Stimulated activated naive CD8-positive, alpha-beta T cell treated with anti-CD3 and anti-CD28 coated beads, Interleukin-15, Interleukin-2, amounts not matched to agents 100 ng/mL and 50 ng/mL, for 24 hours (primary cell): ENCODE data around the gene MRPL54.
"Not testable (repeated sequence)": the region's sequence is repeated elsewhere in the genome, so short reads cannot be mapped to it uniquely, and the experiment has no call there.

Experiments used
- H3K27ac Mint-ChIP-seq: one replicate; pipeline ENCODE4 v1.8.0; 2021; ENCODE audit warnings: mild to moderate bottlenecking, mixed read lengths
- H3K27me3 Mint-ChIP-seq: one replicate; pipeline ENCODE4 v1.8.0; 2021; ENCODE audit warnings: mixed read lengths
- H3K36me3 Mint-ChIP-seq: one replicate; pipeline ENCODE4 v1.8.0; 2021; ENCODE audit warnings: low read depth, mixed read lengths
- H3K4me1 Mint-ChIP-seq: one replicate; pipeline ENCODE4 v1.8.0; 2021; ENCODE audit warnings: low read depth, mixed read lengths
- H3K4me3 Mint-ChIP-seq: one replicate; pipeline ENCODE4 v1.8.0; 2021; ENCODE audit warnings: mild to moderate bottlenecking, mixed read lengths
- H3K9me3 Mint-ChIP-seq: one replicate; pipeline ENCODE4 v1.8.0; 2021; ENCODE audit warnings: mixed read lengths

MRPL54 gene

DNA sequence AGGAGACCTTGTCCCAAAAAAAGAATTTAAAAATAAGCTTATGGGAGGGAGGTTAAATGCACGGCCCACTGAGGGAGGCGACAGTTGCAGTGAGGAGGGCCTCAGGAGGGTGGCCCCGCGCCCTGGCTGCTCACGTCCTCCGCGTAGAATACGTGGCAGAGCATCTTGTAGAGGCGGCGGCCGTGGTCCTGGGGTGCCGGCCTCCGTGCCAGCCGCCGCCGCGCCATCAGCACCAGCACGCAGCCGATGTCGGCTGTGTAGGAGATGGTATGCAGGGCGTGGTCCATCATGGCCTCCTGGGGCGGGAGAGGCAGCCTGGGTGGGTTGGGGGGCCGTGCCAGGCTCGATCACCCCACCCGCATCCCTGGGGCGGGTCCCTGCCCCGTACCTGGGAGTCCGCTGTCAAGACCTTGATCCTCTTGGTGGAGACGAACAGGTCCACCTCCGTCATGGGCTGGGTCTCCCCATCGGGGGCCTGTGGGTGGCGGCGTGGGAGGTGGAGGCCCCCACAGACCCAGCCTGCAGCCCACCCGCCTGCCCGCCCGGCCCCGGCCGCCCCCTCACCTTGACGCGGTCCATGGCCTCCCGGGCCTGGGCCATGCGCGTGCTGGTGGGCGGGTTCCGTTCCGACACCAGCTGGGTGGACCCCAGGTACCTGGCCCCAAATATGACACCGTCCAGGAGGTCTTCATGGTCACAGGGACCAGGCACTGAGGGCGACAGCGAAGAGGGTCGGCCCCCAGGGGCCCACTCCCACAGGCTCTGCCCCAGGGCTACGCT is 8.7 kb upstream of the MRPL54 start:
- Mint-ChIP-seq H3K27ac (no peak overlapping the region), H3K27me3 (no peaks in the 10 kb centered on the region), H3K4me1 (peaks cover 8% of the 10 kb centered on the region), H3K9me3 (no peaks in the 10 kb centered on the region), H3K4me3 (no peak overlapping the region), H3K36me3 (peaks cover 16% of the 10 kb centered on the region)

DNA sequence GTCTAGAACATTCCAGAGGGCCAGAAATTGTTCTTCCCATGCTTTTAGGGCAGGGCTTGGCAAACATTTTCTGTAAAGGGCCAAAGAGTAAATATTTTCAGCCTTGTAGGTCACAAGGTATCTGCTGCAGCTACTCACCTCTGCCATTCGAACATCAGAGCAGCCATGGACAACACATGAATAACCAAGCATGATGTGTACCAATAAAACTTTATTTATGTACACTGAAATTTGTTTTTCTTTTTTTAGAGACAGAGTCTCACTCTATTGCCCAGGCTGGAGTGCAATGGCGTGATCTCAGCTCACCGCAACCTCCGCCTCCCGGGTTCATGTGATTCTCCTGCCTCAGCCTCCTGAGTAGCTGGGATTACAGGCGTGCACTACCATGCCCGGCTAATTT is 4.8 kb upstream of the MRPL54 start:
- peaks cover 10% of the 10 kb centered on the region for H3K36me3 Mint-ChIP-seq
- H3K27me3 Mint-ChIP-seq, H3K9me3 Mint-ChIP-seq, H3K27ac Mint-ChIP-seq, H3K4me3 Mint-ChIP-seq: not testable (repeated sequence)
- peaks cover 42% of the 10 kb centered on the region for H3K4me1 Mint-ChIP-seq

DNA sequence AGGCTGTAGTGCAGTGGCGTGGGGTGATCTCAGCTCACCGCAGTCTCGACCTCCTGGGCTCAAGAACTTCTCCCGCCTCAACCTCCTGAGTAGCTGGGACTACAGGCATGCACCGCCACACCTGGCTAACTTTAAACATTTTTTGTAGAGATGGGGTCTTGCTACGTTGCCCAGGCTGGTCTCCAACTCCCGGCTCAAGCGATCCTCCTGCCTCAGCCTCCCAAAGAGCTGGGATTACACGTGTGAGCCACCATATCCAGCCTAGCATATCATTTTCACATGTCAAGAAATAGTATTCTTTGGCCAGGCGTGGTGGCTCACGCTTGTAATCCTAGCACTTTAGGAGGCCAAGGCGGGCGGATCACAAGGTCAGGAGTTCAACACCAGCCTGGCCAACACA is 4.2 kb upstream of the MRPL54 start:
- Mint-ChIP-seq H3K4me1 (peaks cover 48% of the 10 kb centered on the region), H3K36me3 (peaks cover 16% of the 10 kb centered on the region)
- H3K27ac Mint-ChIP-seq, H3K27me3 Mint-ChIP-seq, H3K9me3 Mint-ChIP-seq, H3K4me3 Mint-ChIP-seq: not testable (repeated sequence)

DNA sequence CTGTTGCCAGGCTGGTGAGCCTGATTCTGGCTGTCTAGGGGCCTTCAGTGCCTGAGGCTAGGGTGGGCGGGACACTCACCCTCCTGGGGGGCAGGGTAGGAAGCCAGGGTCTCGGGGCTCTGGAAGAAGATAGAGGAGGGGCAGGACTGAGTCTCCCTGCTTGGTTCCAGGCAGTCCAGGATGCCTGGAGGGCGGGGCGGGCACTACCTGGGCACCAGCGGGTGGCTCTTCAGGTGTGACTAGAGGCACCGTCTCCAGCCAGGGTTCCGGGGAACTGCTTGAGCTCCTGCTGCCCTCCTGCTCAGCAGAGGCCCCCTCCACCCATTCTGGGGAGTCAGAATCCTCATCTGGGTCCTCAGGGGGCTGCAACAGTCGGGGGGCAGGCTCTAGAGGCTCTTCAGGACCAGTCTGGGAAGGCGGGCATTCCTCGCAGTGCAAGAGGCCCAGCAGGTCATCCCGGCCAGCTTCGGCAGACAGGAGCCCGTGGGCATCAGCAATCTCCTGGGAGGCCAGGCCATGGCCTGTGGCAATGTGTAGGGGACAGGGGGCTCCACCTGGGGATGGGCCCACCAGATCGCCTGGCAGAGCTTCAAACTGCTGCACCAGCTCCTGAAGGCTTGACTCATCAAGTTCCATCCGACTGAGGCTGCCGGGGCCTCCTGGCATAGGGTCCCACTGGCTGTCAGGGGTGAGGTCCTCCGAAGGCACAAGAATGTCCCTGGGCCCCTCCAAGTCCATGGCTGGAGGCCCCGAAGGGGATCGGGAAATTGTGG is 2.8 kb upstream of the MRPL54 start:
- H3K9me3 Mint-ChIP-seq = no peaks in the 10 kb centered on the region
- peaks cover 49% of the 10 kb centered on the region for H3K4me1 Mint-ChIP-seq
- H3K27me3 Mint-ChIP-seq = peaks cover 3% of the 10 kb centered on the region
- peak overlapping the region; percentile 96 for H3K4me3 Mint-ChIP-seq
- no peak overlapping the region for H3K27ac Mint-ChIP-seq
- peaks cover 17% of the 10 kb centered on the region for H3K36me3 Mint-ChIP-seq

DNA sequence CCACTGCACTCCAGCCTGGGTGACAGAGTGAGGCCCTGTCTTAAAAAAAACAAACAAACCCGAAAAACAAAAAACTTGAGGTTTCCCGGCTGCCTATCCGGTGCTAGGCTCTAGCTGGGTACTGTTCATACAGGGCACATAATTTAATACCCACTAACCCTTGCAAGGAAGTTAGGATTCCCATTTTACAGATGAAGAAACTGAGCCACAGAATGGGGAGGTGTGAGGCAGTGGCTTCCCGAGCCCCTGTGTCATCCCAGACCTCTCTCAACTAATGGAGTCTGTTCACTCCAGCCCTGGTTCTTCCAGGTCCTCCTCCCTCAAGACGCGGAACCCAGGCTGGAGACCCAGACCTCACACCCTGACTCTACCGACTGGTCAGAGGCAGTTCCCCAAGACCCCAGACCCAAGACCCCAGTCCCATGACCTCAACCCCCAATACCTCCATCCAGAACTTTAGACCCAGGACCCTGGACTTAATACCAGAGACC is 1.6 kb upstream of the MRPL54 start:
- Mint-ChIP-seq H3K36me3 (peaks cover 17% of the 10 kb centered on the region), H3K4me1 (peaks cover 43% of the 10 kb centered on the region), H3K9me3 (no peaks in the 10 kb centered on the region), H3K4me3 (peak overlapping the region; percentile 96), H3K27ac (peak overlapping the region; percentile 96), H3K27me3 (peaks cover 3% of the 10 kb centered on the region)

DNA sequence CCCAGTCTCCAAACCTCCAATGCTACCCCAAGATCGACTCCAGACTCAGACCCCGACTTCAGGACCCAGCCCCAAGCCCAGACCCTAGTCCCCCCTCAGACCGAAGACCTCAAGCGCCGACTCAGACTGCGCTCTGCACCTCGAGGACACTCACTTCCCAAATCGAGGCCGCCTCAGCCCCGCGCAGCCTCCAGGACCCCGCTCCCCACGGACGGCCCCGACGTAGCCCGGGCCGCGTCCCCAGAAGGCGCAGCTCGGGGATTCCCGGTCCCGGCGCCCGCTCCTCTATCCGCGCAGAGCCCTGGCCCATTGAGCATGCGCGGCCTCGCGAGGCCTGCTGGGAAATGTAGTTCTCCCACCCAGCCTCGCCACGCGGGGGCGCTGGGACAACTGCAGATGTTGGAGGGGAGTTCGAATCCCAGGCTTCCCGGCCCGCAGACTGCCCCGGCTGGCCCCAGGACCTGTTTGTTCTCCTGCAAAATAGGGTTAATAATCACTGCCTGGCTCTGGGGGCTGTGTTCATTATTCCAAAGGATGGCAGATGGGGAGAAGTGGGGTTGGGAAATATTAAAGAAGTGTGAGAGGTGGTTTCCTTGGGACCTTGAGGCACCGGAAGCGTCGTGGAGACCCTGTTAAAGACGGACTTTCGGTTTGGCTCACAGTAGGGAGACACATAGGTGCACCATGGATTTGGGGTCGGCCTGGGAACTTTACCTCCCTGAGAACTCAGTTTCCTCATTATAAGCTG is 926 bp upstream of the MRPL54 start, which contains the start of gene APBA3:
Gene APBA3, minus strand, starts transcription at position 311 of the 748 bp plus-strand sequence. CDS start 1,428 bp downstream, outside the sequence.
- peaks cover 21% of the 10 kb centered on the region for H3K36me3 Mint-ChIP-seq
- H3K27ac Mint-ChIP-seq = peak within 1 kb of the TSS; percentile 99
- H3K4me3 Mint-ChIP-seq = peak within 1 kb of the TSS; percentile 96
- peaks cover 3% of the 10 kb centered on the region for H3K27me3 Mint-ChIP-seq
- H3K9me3 Mint-ChIP-seq = no peaks in the 10 kb centered on the region
- peaks cover 45% of the 10 kb centered on the region for H3K4me1 Mint-ChIP-seq

DNA sequence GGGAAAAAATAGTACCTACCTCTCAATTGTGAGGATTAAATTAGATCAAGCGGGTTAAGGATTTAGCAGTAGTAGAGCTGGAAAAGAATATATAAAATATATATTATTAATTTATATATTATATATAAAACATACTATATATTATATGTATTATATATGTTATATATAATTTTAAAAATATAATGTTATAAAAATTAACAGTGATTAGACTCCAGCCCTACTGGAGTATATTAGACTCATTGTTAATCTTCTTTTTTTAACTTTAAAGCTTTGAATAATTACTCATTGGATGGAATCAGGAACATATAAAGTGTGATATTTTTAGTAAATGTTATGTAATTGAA is 380 bp upstream of the MRPL54 start:
- H3K4me3 Mint-ChIP-seq = peak overlapping the region; percentile 96
- H3K36me3 Mint-ChIP-seq = peaks cover 21% of the 10 kb centered on the region
- H3K27me3 Mint-ChIP-seq = peaks cover 3% of the 10 kb centered on the region
- H3K4me1 Mint-ChIP-seq = peaks cover 47% of the 10 kb centered on the region
- no peaks in the 10 kb centered on the region for H3K9me3 Mint-ChIP-seq
- H3K27ac Mint-ChIP-seq = peak overlapping the region; percentile 99

DNA sequence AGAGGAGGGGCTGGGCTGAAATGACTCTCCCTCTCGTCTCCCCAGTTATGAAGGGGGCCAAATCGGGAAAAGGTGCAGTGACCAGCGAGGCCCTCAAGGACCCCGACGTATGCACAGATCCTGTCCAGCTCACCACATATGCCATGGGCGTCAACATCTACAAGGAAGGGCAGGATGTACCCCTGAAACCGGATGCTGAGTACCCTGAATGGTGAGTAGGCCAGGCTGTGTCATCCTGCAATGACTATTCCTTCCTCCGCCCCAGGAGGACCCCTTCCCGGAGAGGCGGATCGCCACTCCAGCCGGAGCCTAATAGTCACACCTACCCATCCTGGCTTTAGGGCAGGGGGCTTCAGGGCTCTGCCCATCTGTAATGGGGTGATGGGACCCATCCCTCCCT is 2.6 kb downstream of the MRPL54 start:
- H3K4me1 Mint-ChIP-seq = peaks cover 35% of the 10 kb centered on the region
- H3K27me3 Mint-ChIP-seq = peaks cover 3% of the 10 kb centered on the region
- H3K36me3 Mint-ChIP-seq = peaks cover 17% of the 10 kb centered on the region
- H3K27ac Mint-ChIP-seq = no peak overlapping the region
- H3K4me3 Mint-ChIP-seq = no peak overlapping the region
- no peaks in the 10 kb centered on the region for H3K9me3 Mint-ChIP-seq

DNA sequence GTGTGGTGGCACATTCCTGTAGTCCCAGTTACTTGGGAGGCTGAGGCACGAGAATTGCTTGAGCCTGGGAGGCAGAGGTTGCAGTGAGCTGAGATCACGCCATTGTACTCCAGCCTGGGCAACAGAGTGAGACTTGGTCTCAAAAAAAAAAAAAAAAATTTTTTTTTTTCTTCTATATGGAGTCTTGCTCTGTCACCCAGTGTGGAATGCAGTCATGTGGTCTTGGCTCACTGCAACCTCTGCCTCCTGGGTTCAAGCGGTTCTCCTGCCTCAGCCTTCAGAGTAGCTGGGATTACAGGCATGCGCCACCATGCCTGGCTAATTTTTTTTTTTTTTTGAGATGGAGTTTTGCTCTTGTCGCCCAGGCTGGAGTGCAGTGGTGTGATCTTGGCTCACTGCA is 3.3 kb downstream of the MRPL54 start:
- not testable (repeated sequence) for H3K4me3 Mint-ChIP-seq, H3K27me3 Mint-ChIP-seq, H3K9me3 Mint-ChIP-seq, H3K27ac Mint-ChIP-seq
- peaks cover 17% of the 10 kb centered on the region for H3K36me3 Mint-ChIP-seq
- peaks cover 32% of the 10 kb centered on the region for H3K4me1 Mint-ChIP-seq

DNA sequence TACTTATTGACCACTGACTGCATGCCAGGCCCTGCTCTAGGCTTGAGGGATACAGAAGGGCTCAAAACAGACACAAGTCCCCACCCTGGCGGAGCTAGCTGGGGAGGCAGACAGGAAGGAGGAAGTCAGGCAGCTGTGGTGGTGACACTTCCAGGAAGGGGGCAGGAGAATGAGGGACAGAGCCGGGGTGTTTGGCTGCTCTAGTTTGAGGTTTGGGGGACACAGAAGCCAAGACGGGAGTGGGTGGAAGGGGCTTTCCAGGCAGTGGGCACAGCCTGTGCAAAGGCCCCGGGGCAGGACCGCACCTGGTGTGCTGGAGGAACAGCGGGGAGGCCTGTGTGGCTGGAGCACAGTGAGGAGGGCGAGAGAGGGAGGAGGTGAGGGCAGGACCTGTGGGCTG is 4.0 kb downstream of the MRPL54 start:
- Mint-ChIP-seq H3K27ac (peak overlapping the region; percentile 61), H3K4me1 (peaks cover 24% of the 10 kb centered on the region), H3K27me3 (peaks cover 3% of the 10 kb centered on the region), H3K4me3 (no peak overlapping the region), H3K36me3 (peaks cover 17% of the 10 kb centered on the region), H3K9me3 (no peaks in the 10 kb centered on the region)

DNA sequence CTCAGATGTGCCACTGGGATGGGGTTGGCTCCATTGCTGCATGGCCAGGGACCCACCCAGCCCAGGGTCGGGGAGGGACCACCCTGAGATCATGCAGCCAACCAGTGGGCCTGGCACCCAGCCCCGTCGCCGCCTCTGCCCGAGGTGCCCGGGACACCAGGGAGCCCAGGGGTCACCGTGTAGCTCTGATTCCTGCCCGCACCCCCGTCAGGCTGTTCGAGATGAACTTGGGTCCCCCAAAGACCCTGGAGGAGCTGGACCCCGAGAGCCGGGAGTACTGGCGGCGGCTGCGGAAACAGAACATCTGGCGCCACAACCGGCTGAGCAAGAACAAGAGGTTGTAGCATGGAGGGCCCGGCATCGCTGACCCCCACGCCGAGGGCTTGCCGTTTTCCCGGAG is 4.6 kb downstream of the MRPL54 start:
- peaks cover 17% of the 10 kb centered on the region for H3K36me3 Mint-ChIP-seq
- H3K4me3 Mint-ChIP-seq = no peak overlapping the region
- peak overlapping the region; percentile 61 for H3K27ac Mint-ChIP-seq
- H3K9me3 Mint-ChIP-seq = no peaks in the 10 kb centered on the region
- H3K27me3 Mint-ChIP-seq = peaks cover 3% of the 10 kb centered on the region
- H3K4me1 Mint-ChIP-seq = peaks cover 19% of the 10 kb centered on the region

DNA sequence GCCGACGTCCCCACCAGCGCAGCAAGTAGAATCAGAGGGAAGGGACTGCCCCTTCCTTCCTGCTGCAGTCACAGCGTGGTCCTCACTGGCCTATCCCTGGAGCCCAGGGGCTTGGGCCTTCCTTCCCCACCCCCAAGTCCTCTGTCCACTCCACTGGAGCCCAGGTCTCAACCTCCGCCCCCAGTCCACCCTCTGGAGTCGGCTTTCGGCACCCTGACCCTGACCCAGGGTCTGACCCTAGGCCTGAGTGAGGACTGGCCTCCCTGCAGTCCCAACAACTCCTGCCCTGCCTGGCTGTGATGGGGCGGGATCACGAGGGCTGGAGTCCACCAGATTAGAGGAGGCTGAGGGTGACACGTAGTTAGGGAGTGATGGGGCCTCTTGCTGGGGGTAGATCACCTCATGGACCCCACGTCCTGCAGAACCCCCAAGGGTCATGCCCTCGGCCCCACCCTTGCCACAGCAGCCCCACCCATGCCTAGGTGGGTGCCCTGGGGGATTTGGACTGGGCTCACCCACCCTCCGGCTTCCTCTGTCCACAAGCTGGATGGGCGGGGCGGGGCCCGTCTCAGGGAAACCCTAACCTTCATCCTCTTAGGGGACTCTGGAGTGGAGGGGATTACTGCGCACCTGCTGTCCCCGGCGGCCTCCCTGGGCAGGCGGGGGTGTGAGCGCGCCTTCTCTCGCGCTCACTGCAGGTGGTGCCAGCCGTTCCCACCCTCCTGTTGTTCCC is 5.7 kb downstream of the MRPL54 start:
- no peak overlapping the region for H3K27ac Mint-ChIP-seq
- H3K4me3 Mint-ChIP-seq = no peak overlapping the region
- peaks cover 9% of the 10 kb centered on the region for H3K4me1 Mint-ChIP-seq
- no peaks in the 10 kb centered on the region for H3K27me3 Mint-ChIP-seq
- H3K36me3 Mint-ChIP-seq = peaks cover 10% of the 10 kb centered on the region
- H3K9me3 Mint-ChIP-seq = no peaks in the 10 kb centered on the region

DNA sequence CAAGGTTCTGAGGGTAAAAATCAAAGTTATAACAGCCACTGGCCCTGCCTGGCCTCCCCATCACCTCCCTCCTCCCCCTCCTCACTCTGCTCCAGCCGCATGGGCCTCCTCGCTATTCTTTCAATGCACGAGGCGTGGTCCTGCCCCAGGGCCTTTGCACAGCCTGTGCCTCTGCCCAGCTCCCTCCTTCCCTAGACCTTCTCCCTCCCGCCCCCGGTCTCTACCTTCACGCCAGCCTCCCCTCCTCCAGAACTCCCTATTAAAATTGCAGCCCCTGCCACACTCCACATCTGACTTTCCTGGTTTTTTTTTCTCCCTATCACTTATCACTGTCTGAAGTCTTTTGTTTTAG is 6.2 kb downstream of the MRPL54 start:
- H3K9me3 Mint-ChIP-seq = no peaks in the 10 kb centered on the region
- no peaks in the 10 kb centered on the region for H3K27me3 Mint-ChIP-seq
- H3K36me3 Mint-ChIP-seq = peaks cover 8% of the 10 kb centered on the region
- H3K4me1 Mint-ChIP-seq = peaks cover 7% of the 10 kb centered on the region
- no peak overlapping the region for H3K27ac Mint-ChIP-seq
- no peak overlapping the region for H3K4me3 Mint-ChIP-seq

DNA sequence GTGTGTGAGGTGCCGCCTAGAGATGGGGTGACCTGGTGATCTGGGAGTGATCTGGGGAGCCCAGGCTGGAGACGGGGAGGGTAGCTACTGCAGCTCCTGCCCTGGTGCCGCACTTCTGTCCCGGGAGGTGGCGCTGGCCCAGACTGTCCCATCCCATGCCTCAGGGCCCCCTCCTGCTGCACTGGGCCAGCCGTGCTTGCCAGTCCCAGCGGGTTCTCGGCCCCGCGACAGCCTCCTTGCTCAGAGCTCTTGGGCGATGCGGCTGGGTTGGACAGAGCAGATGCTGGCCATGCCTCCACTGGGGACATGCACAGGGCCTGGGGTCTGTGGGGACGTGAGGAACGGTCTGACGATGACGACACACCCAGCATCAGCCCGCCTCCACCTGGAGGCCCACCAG is 7.0 kb downstream of the MRPL54 start:
- H3K4me3 Mint-ChIP-seq = no peak overlapping the region
- peaks cover 7% of the 10 kb centered on the region for H3K4me1 Mint-ChIP-seq
- no peaks in the 10 kb centered on the region for H3K9me3 Mint-ChIP-seq
- peaks cover 8% of the 10 kb centered on the region for H3K36me3 Mint-ChIP-seq
- no peak overlapping the region for H3K27ac Mint-ChIP-seq
- H3K27me3 Mint-ChIP-seq = no peaks in the 10 kb centered on the region
